ENCODE results near the gene ZNF516.

ZNF516 gene

GRCh38 chr18:76442413-76443171 is 52.5 kb downstream of the ZNF516 start:
- in situ Hi-C loops (cut with HindIII; ENCODE audit: low sequenced_read_pairs): no loop called here

GRCh38 chr18:76441668-76442412 is 53.2 kb downstream of the ZNF516 start:
- in situ Hi-C loops (cut with HindIII; ENCODE audit: low sequenced_read_pairs): no loop called here

- in situ Hi-C loops (cut with HindIII; ENCODE audit: low sequenced_read_pairs): no loop called here
These were observed 53.9 kb downstream of the ZNF516 start for GRCh38 chr18:76441002-76441667.

GRCh38 chr18:76437910-76438309 is 57.1 kb downstream of the ZNF516 start:
- in situ Hi-C loops (cut with HindIII; ENCODE audit: low sequenced_read_pairs): no loop called here

- in situ Hi-C loops (cut with HindIII; ENCODE audit: low sequenced_read_pairs): no loop called here
These were observed 58.0 kb downstream of the ZNF516 start for GRCh38 chr18:76437011-76437410.

- in situ Hi-C loops (cut with HindIII; ENCODE audit: low sequenced_read_pairs): no loop called here
These were observed 58.7 kb downstream of the ZNF516 start for GRCh38 chr18:76436342-76436741.

- in situ Hi-C loops (cut with HindIII; ENCODE audit: low sequenced_read_pairs): no loop called here
These were observed 59.6 kb downstream of the ZNF516 start for GRCh38 chr18:76435316-76435989.

- in situ Hi-C loops (cut with HindIII; ENCODE audit: low sequenced_read_pairs): no loop called here
These were observed 60.6 kb downstream of the ZNF516 start for GRCh38 chr18:76434452-76434851.

- in situ Hi-C loops (cut with HindIII; ENCODE audit: low sequenced_read_pairs): no loop called here
These were observed 61.3 kb downstream of the ZNF516 start for GRCh38 chr18:76433788-76434187.

- in situ Hi-C loops (cut with HindIII; ENCODE audit: low sequenced_read_pairs): no loop called here
These were observed 61.9 kb downstream of the ZNF516 start for GRCh38 chr18:76432970-76433767.

DNA sequence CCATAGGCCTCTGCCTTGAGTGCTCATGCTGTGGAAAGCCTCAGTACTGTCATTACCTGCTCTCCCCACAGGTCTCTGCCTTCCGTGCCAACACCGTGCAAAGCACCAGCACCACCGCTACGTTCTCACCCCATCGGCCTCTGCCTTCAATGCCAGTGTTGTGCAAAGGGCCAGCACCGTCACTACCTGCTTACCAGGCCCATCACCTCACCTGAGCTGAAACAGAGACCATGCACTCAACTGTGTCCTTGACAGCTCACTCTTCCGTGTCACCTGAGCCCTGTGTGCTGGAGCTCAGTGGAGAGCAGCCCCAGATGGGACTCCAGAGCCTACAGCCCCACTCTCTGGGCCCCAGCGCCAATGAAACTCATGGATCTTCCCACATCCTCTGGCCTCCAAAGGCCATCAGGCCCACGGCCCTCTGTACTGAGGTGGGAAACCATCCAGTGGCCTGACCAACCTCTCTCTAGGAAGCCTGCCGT is 62.7 kb downstream of the ZNF516 start:
- in situ Hi-C loops (cut with HindIII; ENCODE audit: low sequenced_read_pairs): no loop called here

DNA sequence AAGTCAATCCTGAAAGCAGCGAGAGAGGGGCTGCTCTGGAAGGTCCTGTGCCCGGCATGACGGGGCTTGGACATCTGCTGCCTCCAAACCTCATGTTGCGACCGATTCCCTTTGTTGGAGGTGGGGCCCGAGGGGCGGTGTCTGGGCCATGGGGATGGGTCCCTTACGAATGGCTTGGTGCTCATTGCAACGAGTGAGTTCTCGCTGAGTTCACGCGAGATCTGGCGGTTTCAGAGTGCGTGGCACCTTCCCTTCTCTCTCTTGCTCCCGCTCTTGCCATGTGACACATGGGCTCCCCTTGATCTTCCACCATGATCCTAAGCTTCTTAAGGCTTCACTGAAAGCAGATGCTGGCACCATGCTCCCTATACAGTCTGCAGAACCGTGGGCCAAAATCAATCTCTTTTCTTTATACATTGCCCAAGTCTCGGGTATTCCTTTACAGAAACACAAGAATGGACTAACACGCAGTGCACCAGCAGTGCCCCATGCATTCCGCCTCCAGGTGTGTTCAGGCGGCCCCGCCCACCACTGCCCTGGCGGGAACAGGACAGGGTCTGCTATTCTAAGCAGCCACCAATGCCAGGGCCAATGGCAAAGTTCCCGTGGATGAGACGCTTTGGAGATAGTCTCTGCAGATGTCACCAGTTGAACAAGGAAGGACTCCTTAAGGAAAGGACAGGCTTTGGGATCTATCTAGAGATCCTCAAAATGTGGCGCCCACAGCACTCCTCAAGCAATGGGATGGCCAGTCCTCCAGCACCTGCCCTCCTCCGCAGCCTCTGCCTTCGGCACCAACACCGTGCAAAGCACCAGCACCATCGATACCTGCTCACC is 63.4 kb downstream of the ZNF516 start:
- in situ Hi-C loops (cut with HindIII; ENCODE audit: low sequenced_read_pairs): no loop called here

- in situ Hi-C loops (cut with HindIII; ENCODE audit: low sequenced_read_pairs): no loop called here
These were observed 64.4 kb downstream of the ZNF516 start for GRCh38 chr18:76430636-76431035.

- in situ Hi-C loops (cut with HindIII; ENCODE audit: low sequenced_read_pairs): no loop called here
These were observed 65.5 kb downstream of the ZNF516 start for GRCh38 chr18:76429262-76430126.

DNA sequence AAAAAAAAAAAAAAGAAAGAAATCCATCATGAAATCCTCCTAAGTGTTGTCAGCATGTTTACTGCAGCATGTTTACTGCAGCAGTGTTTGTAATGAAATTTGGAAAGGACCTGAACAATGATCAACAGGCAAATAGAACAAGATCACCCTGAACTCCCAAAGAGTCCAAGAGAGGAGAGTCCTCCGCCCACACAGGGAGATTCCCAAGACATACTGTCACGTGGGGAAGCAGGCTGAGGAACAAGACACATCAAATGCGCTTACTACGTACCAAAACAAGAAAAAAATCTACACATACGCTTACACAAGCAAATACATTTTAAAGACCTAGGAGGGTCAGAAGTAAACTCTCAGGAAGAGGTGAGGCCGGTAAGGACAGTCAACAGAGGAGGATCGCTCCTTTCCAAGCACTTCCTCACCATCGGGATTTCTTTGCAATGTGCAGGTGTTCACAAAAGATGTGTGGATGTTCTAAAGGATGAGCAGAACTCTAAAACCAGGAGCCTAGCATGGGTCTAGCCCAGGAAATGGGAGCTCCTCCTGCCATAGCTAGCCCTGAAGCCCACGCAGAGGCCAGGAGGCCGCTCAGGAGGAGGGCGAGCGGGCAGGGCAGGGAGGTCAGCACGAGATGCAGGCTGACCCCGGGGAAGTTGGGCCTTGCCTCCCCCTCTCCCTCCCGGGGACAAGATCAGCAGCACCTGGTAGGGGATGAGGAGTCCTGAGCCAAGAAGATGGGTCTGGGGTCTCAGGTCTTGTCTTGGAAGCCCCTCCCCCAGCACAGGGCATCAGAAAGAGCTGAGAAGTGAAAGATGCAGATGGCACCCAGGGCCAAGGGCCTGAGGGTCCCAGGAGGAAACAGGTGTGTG is 66.4 kb downstream of the ZNF516 start:
- in situ Hi-C loops (cut with HindIII; ENCODE audit: low sequenced_read_pairs): no loop called here

GRCh38 chr18:76426737-76427305 is 68.2 kb downstream of the ZNF516 start:
- in situ Hi-C loops (cut with HindIII; ENCODE audit: low sequenced_read_pairs): no loop called here

All from endothelial cell of hepatic sinusoid (primary cell).